CD8-positive, alpha-beta memory T cell (primary cell): ENCODE data around the gene UBTD1. TPM values are rescaled to one million over a fixed set of nuclear protein-coding genes. Genes with fewer than 3 reads are reported as not detected.

Experiments
- CTCF ChIA-PET: fragments of 350-600 bp; sonication (Branson Sonifier 250); formaldehyde crosslinking; loops from one replicate; lab custom pipeline; 2021; ENCODE audit warnings: antibody characterized with exemption; lab: Charles Lee
- POLR2A ChIA-PET: fragments of 350-600 bp; sonication (Branson Sonifier 250); formaldehyde crosslinking; loops from one replicate; lab custom pipeline; 2021; ENCODE audit warnings: antibody characterized with exemption; lab: Charles Lee
- DNase-seq, 5 donors: peaks; one replicate each; pipeline versions ENCODE4 v3.0.0 to v3.0.0-alpha.2; 2020 to 2022; ENCODE audit warnings: mixed read lengths in 1 of 5
- H3K27ac ChIP-seq: one replicate; pipeline ENCODE4 v1.7.0; 2013; ENCODE audit warnings: low read depth, mild to moderate bottlenecking, low read length, moderate library complexity
- H3K27me3 ChIP-seq: 2 replicates; pipeline ENCODE4 v1.7.0; 2013; ENCODE audit warnings: low read length, mild to moderate bottlenecking; ENCODE audit not compliant: insufficient read depth, poor library complexity, severe bottlenecking
- H3K36me3 ChIP-seq: 2 replicates; pipeline ENCODE4 v1.7.0; 2013; ENCODE audit warnings: mild to moderate bottlenecking, low read length, moderate library complexity; ENCODE audit not compliant: insufficient read depth
- H3K4me1 ChIP-seq: 2 replicates; pipeline ENCODE4 v1.7.0; 2013; ENCODE audit warnings: mild to moderate bottlenecking, low read length, moderate library complexity; ENCODE audit not compliant: insufficient read depth
- H3K4me3 ChIP-seq: 2 replicates; pipeline ENCODE4 v1.7.0; 2013; ENCODE audit warnings: mild to moderate bottlenecking, low read length
- H3K9me3 ChIP-seq: 2 replicates; pipeline ENCODE4 v1.7.0; 2013; ENCODE audit warnings: mild to moderate bottlenecking, low read length
- H3K27ac Mint-ChIP-seq, 8 donors: one replicate each; pipeline ENCODE4 v1.8.0; 2020 to 2021; ENCODE audit warnings: mixed read lengths in 8 of 8, mild to moderate bottlenecking in 6 of 8, inconsistent platforms in 3 of 8, moderate library complexity in 3 of 8
- H3K27me3 Mint-ChIP-seq, 2 donors: one replicate each; pipeline ENCODE4 v1.8.0; 2020 to 2021; ENCODE audit warnings: mixed read lengths in 2 of 2, mild to moderate bottlenecking in 1 of 2, moderate library complexity in 1 of 2
- H3K36me3 Mint-ChIP-seq, 3 donors: one replicate each; pipeline ENCODE4 v1.8.0; 2020 to 2021; ENCODE audit warnings: mixed read lengths in 3 of 3, inconsistent platforms in 1 of 3, mild to moderate bottlenecking in 1 of 3
- H3K4me1 Mint-ChIP-seq, 3 donors: one replicate each; pipeline ENCODE4 v1.8.0; 2020 to 2021; ENCODE audit warnings: mixed read lengths in 3 of 3, inconsistent platforms in 1 of 3, mild to moderate bottlenecking in 1 of 3
- H3K4me3 Mint-ChIP-seq, 7 donors: one replicate each; pipeline ENCODE4 v1.8.0; 2020 to 2021; ENCODE audit warnings: mixed read lengths in 7 of 7, mild to moderate bottlenecking in 6 of 7, moderate library complexity in 4 of 7, inconsistent platforms in 2 of 7
- H3K9me3 Mint-ChIP-seq, 5 donors: one replicate each; pipeline ENCODE4 v1.8.0; 2020 to 2022; ENCODE audit warnings: mixed read lengths in 5 of 5, mild to moderate bottlenecking in 3 of 5, moderate library complexity in 2 of 5, inconsistent platforms in 1 of 5
- polyA plus RNA-seq: library from polyadenylated mRNA; unstranded; fragments of 300-500 nt; fragmentation: Illumina TruSeq; gene quantifications from one replicate; pipeline ENCODE4 v1.2.3, GENCODE V29; 2021
- total RNA-seq, 2 experiments: library from RNA; stranded (reverse); gene quantifications; one replicate each; pipeline ENCODE4 v1.2.3, GENCODE V29; 2021

Gene UBTD1
- total and polyA plus RNA-seq, 3 experiments from 2014 or later, result 1.9 to 2.6 (median 2.0) TPM

DNA sequence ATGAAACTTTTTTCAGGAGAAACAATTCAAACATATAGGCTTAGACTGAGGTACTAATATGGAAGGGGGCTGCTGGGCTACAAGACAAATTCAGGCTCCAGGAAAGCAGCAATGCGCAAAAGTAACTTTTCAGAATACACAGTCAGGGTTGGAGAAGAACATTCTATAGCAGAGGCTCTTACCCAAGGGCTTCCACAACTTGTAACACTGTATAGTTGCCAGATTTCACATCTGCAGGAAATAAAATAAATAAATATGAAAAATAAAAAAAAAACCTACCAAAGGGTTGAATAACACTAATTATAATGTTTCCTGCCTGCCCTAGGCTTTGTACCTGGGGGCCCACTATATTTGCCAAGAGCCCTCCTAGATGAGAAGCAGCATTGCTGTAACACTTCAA lies 14.8 kb upstream of the UBTD1 start:
- Histone ChIP-seq H3K4me1 (no peaks in the 10 kb centered on the region), H3K4me3 (no peak overlapping the region), H3K27me3 (no peaks in the 10 kb centered on the region), H3K9me3 (no peaks in the 10 kb centered on the region), H3K36me3 (peaks cover 38% of the 10 kb centered on the region), H3K27ac (no peak overlapping the region)
- H3K9me3 Mint-ChIP-seq, result no peaks in the 10 kb centered on the region
- ChIA-PET CTCF (no interaction called here), POLR2A (no interaction called here)
- no peak overlapping the region for H3K27ac Mint-ChIP-seq
- H3K27me3 Mint-ChIP-seq, result no peaks in the 10 kb centered on the region
- peaks cover 12 to 26% (median 18%) of the 10 kb centered on the region in 3 donors for H3K4me1 Mint-ChIP-seq
- no peak for DNase-seq
- peaks cover 0 to 60% (median 10%) of the 10 kb centered on the region in 3 donors for H3K36me3 Mint-ChIP-seq
- no peak overlapping the region for H3K4me3 Mint-ChIP-seq

DNA sequence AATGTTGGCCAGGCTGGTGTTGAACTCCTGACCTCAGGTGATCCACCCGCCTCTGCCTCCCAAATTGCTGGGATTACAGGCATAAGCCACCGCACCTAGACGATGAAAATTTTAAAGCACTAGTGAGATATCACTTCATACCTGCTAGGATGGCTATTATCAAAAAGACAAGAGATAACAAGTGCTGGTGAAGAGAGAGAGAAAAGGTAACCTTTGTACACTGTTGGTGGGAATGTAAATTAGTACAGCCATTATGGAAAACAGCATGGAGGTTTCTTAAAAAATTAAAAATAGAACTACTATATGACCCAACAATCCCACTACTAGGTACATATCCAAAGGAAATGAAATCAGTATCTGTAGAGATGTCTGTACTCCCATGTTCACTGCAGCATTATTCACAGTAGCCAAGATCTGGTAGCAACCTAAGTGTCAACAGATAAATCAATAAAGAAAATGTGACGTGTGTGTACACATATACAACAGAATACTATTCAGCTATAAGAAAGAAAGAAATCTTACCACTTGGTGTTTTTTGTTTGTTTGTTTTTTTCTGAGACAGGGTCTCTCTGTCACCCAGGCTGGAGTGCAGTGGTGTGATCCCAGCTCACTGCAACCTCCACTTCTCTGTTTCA lies 13.0 kb upstream of the UBTD1 start:
- ChIA-PET POLR2A (no interaction called here), CTCF (no interaction called here)
- DNase-seq, result no peak
- peaks cover 10% of the 10 kb centered on the region for H3K4me1 ChIP-seq
- Mint-ChIP-seq H3K4me1 (peaks cover 25 to 42% (median 35%) of the 10 kb centered on the region in 3 donors), H3K9me3 (no peaks in the 10 kb centered on the region), H3K4me3 (no peak overlapping the region), H3K27ac (peak overlapping the region in 1 of 8 donors; percentile 74), H3K36me3 (peaks cover 0 to 47% (median 5%) of the 10 kb centered on the region in 3 donors), H3K27me3 (no peaks in the 10 kb centered on the region)
- peaks cover 23% of the 10 kb centered on the region for H3K36me3 ChIP-seq
- H3K27ac ChIP-seq, result no peak overlapping the region
- no peaks in the 10 kb centered on the region for H3K27me3 ChIP-seq
- H3K9me3 ChIP-seq, result no peaks in the 10 kb centered on the region
- no peak overlapping the region for H3K4me3 ChIP-seq

DNA sequence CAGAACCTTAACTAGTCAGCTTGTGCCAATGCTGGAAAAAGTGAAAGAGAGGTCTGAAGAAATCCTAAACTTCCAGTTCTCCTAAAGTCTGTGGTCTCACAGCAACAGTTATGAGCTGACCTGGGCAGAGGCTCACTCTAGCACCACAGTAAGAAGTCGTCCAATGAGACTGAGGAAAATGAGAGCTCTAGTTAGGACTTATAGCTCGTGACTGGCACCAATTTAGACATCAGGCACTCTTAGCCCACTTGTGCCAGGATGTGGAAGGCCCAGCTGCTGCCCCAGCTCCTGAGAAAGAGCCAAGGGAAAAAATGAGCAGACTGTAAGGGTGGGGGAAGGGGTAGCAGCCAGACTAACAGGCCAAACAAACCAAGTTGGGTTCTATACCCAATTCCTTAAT lies 8.1 kb upstream of the UBTD1 start:
- peak overlapping the region in 2 of 8 donors; percentile 56 to 73 for H3K27ac Mint-ChIP-seq
- POLR2A ChIA-PET, result no interaction called here
- no peak overlapping the region for H3K4me3 Mint-ChIP-seq

GRCh38 chr10:97494151-97494550 lies 4.6 kb upstream of the UBTD1 start:
- Histone ChIP-seq H3K27ac (no peak overlapping the region), H3K9me3 (no peaks in the 10 kb centered on the region), H3K4me1 (peaks cover 45% of the 10 kb centered on the region), H3K36me3 (no peaks in the 10 kb centered on the region), H3K27me3 (no peaks in the 10 kb centered on the region), H3K4me3 (no peak overlapping the region)
- peaks cover 0 to 29% (median 0%) of the 10 kb centered on the region in 3 donors for H3K36me3 Mint-ChIP-seq
- no peak overlapping the region for H3K4me3 Mint-ChIP-seq
- H3K4me1 Mint-ChIP-seq, result peaks cover 49 to 75% (median 62%) of the 10 kb centered on the region in 3 donors
- H3K27me3 Mint-ChIP-seq, result no peaks in the 10 kb centered on the region
- ChIA-PET POLR2A (no interaction called here), CTCF (no interaction called here)
- H3K27ac Mint-ChIP-seq, result peak overlapping the region in 4 of 8 donors; percentile 8 to 59 (median 15)
- no peak for DNase-seq
- no peaks in the 10 kb centered on the region for H3K9me3 Mint-ChIP-seq

More for the DNA sequence above, 8.1 kb upstream of the UBTD1 start:
- Histone ChIP-seq H3K4me1 (peaks cover 26% of the 10 kb centered on the region), H3K4me3 (no peak overlapping the region), H3K27ac (no peak overlapping the region), H3K27me3 (no peaks in the 10 kb centered on the region), H3K9me3 (no peaks in the 10 kb centered on the region), H3K36me3 (no peaks in the 10 kb centered on the region)
- CTCF ChIA-PET, result no interaction called here
- H3K9me3 Mint-ChIP-seq, result no peaks in the 10 kb centered on the region
- no peak for DNase-seq
- H3K36me3 Mint-ChIP-seq, result peaks cover 0 to 31% (median 0%) of the 10 kb centered on the region in 3 donors
- H3K27me3 Mint-ChIP-seq, result no peaks in the 10 kb centered on the region
- peaks cover 42 to 72% (median 59%) of the 10 kb centered on the region in 3 donors for H3K4me1 Mint-ChIP-seq

GRCh38 chr10:97494863-97495506 lies 3.7 kb upstream of the UBTD1 start:
- Histone ChIP-seq H3K9me3 (no peaks in the 10 kb centered on the region), H3K36me3 (no peaks in the 10 kb centered on the region), H3K27ac (no peak overlapping the region), H3K4me1 (peaks cover 39% of the 10 kb centered on the region), H3K4me3 (no peak overlapping the region), H3K27me3 (no peaks in the 10 kb centered on the region)
- peaks cover 0 to 25% (median 0%) of the 10 kb centered on the region in 3 donors for H3K36me3 Mint-ChIP-seq
- ChIA-PET CTCF (no interaction called here), POLR2A (no interaction called here)
- H3K27ac Mint-ChIP-seq, result peak overlapping the region in 6 of 8 donors; percentile 26 to 81 (median 60)
- peaks cover 2 to 5% of the 10 kb centered on the region in 2 donors for H3K27me3 Mint-ChIP-seq
- peak in 1 of 5 donors; percentile 54 for DNase-seq
- no peaks in the 10 kb centered on the region for H3K9me3 Mint-ChIP-seq
- H3K4me1 Mint-ChIP-seq, result peaks cover 49 to 72% (median 58%) of the 10 kb centered on the region in 3 donors
- peak overlapping the region in 5 of 7 donors; percentile 4 to 80 (median 18) for H3K4me3 Mint-ChIP-seq

- POLR2A ChIA-PET, result no interaction called here
- H3K4me3 Mint-ChIP-seq, result peak overlapping the region; percentile 95 to 99 (median 98)
- Histone ChIP-seq H3K27ac (peak overlapping the region; percentile 81), H3K36me3 (no peaks in the 10 kb centered on the region), H3K27me3 (no peaks in the 10 kb centered on the region), H3K4me3 (peak overlapping the region; percentile 86), H3K9me3 (no peaks in the 10 kb centered on the region), H3K4me1 (peaks cover 35% of the 10 kb centered on the region)
- DNase-seq, result peak; percentile 43 to 75 (median 59)
- H3K27me3 Mint-ChIP-seq, result peaks cover 20 to 25% of the 10 kb centered on the region in 2 donors
- H3K27ac Mint-ChIP-seq, result peak overlapping the region; percentile 83 to 99 (median 97)
- CTCF ChIA-PET, result no interaction called here
- H3K36me3 Mint-ChIP-seq, result peaks cover 0 to 22% (median 0%) of the 10 kb centered on the region in 3 donors
- H3K9me3 Mint-ChIP-seq, result no peaks in the 10 kb centered on the region
- H3K4me1 Mint-ChIP-seq, result peaks cover 44 to 60% (median 50%) of the 10 kb centered on the region in 3 donors
Measured at GRCh38 chr10:97497572-97498075, 1.1 kb upstream of the UBTD1 start.

DNA sequence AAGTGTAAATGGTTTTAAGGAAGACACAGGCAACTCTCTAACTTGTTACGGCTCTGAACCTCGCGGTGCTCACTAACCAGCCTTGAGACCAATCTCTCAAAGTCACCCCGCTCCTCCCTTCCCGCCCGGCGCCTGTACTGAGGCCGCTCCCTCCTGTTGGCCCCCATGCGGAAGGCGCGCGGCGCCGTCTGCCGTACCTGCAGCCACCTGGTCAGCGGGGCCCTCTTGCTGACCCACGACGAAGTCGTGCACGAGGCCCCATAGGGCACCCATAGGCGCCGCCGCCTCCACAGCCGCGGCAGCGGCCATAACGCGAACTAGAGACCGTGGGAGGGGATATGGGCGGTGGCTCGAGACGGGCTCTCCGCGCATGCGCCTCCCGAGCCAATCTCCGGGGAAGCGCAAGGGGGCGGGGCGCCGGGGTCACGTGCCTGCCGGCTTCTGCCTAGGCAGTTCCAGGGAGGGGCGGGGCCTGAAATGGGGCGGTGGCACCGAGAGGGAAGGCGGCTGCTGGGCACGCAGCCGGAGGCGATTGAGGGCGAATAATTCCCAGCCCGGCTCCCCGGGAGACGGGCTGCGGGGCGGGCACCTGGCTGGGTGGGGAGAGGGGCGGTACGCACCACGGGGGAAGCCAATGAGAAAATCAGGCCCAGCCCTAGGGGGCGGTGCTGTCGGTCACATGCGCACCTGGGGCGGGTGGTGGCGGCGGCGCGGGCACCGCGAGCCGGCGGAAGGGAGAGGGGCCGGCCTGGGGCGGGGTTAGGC lies 466 bp upstream of the UBTD1 start, which contains the start of gene MMS19:
TSS of gene MMS19 (minus strand) at position 347 of the 765 bp plus-strand sequence. CDS start at position 309, 38 bp downstream.
- H3K36me3 Mint-ChIP-seq, result peaks cover 0 to 20% (median 0%) of the 10 kb centered on the region in 3 donors

More for the DNA sequence above, 466 bp upstream of the UBTD1 start, which contains the start of gene MMS19:
- peak; percentile 99 for DNase-seq
- peaks cover 42 to 54% (median 45%) of the 10 kb centered on the region in 3 donors for H3K4me1 Mint-ChIP-seq
- CTCF ChIA-PET, result interaction anchor here (1.5 kb wide), 1 partner anchor 53 kb away, joined by 3 read pairs; the partner anchor contains the start of genes EXOSC1 and ZDHHC16
- Histone ChIP-seq H3K27ac (peak within 1 kb of the TSS; percentile 81), H3K27me3 (no peaks in the 10 kb centered on the region), H3K4me1 (peaks cover 35% of the 10 kb centered on the region), H3K9me3 (no peaks in the 10 kb centered on the region), H3K36me3 (no peaks in the 10 kb centered on the region), H3K4me3 (peak within 1 kb of the TSS; percentile 86)
- no peaks in the 10 kb centered on the region for H3K9me3 Mint-ChIP-seq
- H3K27me3 Mint-ChIP-seq, result peaks cover 20 to 29% of the 10 kb centered on the region in 2 donors
- POLR2A ChIA-PET, result interaction anchor here (1.0 kb wide), 2 partner anchors 9 to 97 kb away, joined by 3 to 5 read pairs; partner anchors contain the start of gene RRP12
- H3K27ac Mint-ChIP-seq, result peak within 1 kb of the TSS; percentile 83 to 99 (median 97)
- H3K4me3 Mint-ChIP-seq, result peak within 1 kb of the TSS; percentile 95 to 99 (median 98)
